Measurements from ENCODE around the gene MPPED1. TPM values are rescaled to one million over a fixed set of nuclear protein-coding genes. Genes with fewer than 3 reads are reported as not detected.

MPPED1 gene
- total RNA-seq, 1 experiment from 2014 or later: not detected

DNA sequence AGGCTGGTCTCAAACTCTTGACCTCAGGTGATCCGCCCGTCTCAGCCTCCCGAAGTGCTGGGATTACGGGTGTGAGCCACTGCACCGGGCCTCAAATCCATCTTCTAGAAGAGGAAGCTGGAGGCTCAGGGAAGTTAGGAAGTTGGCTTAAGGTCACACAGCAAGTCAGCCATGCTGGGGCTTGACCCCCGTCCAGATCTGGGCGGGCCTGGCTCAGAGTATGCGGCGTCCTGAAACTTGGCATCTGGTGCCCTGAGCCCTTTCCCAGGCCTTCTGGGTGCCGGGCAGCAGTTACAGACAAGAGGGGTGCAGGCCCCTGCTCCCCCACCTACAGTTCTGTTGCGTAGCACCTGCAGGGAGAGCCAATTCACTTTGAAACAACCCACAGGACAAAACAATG, 11.2 kb downstream of the MPPED1 start:
- ChIA-PET CTCF (no interaction called here), POLR2A (ENCODE audit: low non-redundant PET) (no interaction called here)
- Histone ChIP-seq H3K36me3 (ENCODE audit: insufficient read depth, low read length, poor library complexity, severe bottlenecking) (no peaks in the 10 kb centered on the region), H3K27ac (ENCODE audit: low read depth, low read length, poor library complexity, severe bottlenecking) (no peak overlapping the region), H3K4me1 (ENCODE audit: insufficient read depth, low read length, poor library complexity, severe bottlenecking) (no peaks in the 10 kb centered on the region), H3K27me3 (replicated peaks; ENCODE audit: insufficient read depth, low read depth, low read length, poor library complexity) (peaks cover 7% of the 10 kb centered on the region), H3K9me3 (ENCODE audit: low read depth, low read length, poor library complexity, severe bottlenecking) (no peaks in the 10 kb centered on the region), H3K4me3 (ENCODE audit: low read depth, low read length, poor library complexity, severe bottlenecking) (no peak overlapping the region)
- no peak for DNase-seq (ENCODE audit: low spot score)
- intact Hi-C loops (cut with micrococcal nuclease; ENCODE audit: unreplicated experiment): no loop called here
- TF ChIP-seq, protein P1, sequence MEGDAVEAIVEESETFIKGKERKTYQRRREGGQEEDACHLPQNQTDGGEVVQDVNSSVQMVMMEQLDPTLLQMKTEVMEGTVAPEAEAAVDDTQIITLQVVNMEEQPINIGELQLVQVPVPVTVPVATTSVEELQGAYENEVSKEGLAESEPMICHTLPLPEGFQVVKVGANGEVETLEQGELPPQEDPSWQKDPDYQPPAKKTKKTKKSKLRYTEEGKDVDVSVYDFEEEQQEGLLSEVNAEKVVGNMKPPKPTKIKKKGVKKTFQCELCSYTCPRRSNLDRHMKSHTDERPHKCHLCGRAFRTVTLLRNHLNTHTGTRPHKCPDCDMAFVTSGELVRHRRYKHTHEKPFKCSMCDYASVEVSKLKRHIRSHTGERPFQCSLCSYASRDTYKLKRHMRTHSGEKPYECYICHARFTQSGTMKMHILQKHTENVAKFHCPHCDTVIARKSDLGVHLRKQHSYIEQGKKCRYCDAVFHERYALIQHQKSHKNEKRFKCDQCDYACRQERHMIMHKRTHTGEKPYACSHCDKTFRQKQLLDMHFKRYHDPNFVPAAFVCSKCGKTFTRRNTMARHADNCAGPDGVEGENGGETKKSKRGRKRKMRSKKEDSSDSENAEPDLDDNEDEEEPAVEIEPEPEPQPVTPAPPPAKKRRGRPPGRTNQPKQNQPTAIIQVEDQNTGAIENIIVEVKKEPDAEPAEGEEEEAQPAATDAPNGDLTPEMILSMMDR (conservative IDR thresholded peaks at IDR 0.05; ENCODE audit: low read depth, low read length): no peak
- no peak for TF ChIP-seq EZH2 (IDR thresholded peaks at IDR 0.05; ENCODE audit: borderline replicate concordance, low read depth, low read length, poor library complexity, severe bottlenecking)
- no TSS peak for BruUV-seq (replicated peaks)

DNA sequence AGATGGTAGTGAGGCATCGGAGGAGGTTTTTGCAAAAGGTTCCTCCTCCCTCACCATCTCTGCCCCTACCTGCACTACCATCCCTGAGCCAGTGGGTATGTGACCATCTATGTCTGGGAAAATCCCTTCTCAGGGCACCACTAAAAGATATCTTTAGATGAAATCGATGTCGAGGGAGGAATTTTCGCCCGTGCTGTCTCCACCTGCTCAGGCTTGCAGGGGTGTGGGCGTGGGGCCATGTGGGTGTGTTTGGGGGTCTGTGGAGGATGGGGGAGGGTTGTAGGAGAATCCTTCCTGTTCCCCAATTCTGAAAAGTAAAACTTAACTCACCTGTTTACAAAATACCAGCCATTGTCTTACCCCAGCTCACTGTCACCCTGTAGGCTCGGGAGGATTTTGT, 12.4 kb downstream of the MPPED1 start:
- no peak for DNase-seq (ENCODE audit: low spot score)
- no peak overlapping the region for H3K4me3 ChIP-seq (ENCODE audit: low read depth, low read length, poor library complexity, severe bottlenecking)
- BruUV-seq (replicated peaks): no TSS peak
- ChIA-PET CTCF (no interaction called here), POLR2A (ENCODE audit: low non-redundant PET) (no interaction called here)
- H3K9me3 ChIP-seq (ENCODE audit: low read depth, low read length, poor library complexity, severe bottlenecking): no peaks in the 10 kb centered on the region
- no peak overlapping the region for H3K27ac ChIP-seq (ENCODE audit: low read depth, low read length, poor library complexity, severe bottlenecking)
- no peaks in the 10 kb centered on the region for H3K36me3 ChIP-seq (ENCODE audit: insufficient read depth, low read length, poor library complexity, severe bottlenecking)
- no peak for TF ChIP-seq EZH2 (IDR thresholded peaks at IDR 0.05; ENCODE audit: borderline replicate concordance, low read depth, low read length, poor library complexity, severe bottlenecking)
- TF ChIP-seq, protein P1 (conservative IDR thresholded peaks at IDR 0.05; ENCODE audit: low read depth, low read length): no peak
- intact Hi-C loops (cut with micrococcal nuclease; ENCODE audit: unreplicated experiment): no loop called here
- no peaks in the 10 kb centered on the region for H3K4me1 ChIP-seq (ENCODE audit: insufficient read depth, low read length, poor library complexity, severe bottlenecking)
- peaks cover 7% of the 10 kb centered on the region for H3K27me3 ChIP-seq (replicated peaks; ENCODE audit: insufficient read depth, low read depth, low read length, poor library complexity)

DNA sequence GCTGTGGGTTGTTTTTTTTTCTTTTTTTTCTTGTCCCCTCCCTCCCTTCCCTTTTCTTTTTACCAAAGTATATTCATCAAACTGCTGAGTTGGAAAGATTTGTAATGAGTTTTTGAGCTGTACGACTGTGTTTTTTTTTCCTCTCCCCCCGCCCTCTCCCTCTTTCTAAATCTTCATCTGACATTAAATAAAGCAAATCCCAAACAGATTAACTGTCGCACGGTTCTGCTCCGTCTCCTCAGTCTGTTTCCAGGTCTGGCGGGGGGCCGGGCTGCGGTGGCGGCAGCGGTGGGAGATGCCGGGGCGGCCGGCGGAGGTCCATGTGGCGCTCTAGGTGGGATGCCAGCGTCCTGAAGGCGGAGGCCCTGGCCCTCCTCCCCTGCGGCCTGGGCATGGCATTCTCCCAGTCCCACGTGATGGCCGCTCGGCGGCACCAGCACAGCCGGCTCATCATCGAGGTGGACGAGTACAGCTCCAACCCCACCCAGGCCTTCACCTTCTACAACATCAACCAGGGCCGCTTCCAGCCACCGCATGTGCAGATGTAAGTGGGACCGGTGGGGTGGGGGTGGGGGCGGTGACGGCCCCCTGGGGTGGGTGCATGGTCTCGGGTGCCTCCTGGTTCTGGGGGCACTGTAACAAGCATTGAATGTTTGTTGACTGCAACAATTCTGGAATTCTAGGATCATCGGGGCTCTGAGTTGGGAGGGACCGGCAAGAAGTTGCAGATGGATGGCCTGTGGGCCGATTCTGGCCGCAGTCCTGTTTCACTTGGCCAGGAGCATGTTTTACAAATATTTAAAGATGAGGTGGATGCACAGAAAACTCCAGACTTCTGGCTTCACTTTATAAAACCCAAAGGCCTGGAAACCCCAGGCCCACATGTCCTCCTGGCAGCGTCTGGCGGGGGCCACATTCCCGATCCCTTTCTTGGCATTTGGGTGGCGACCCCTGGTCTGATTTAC, 13.1 kb downstream of the MPPED1 start:
- intact Hi-C loops (cut with micrococcal nuclease; ENCODE audit: unreplicated experiment): no loop called here
- no peaks in the 10 kb centered on the region for H3K4me1 ChIP-seq (ENCODE audit: insufficient read depth, low read length, poor library complexity, severe bottlenecking)
- POLR2A ChIA-PET (ENCODE audit: low non-redundant PET): no interaction called here
- H3K4me3 ChIP-seq (ENCODE audit: low read depth, low read length, poor library complexity, severe bottlenecking): no peak overlapping the region
- peak; percentile 41 for TF ChIP-seq EZH2 (IDR thresholded peaks at IDR 0.05; ENCODE audit: borderline replicate concordance, low read depth, low read length, poor library complexity, severe bottlenecking)
- TF ChIP-seq, protein P1 (conservative IDR thresholded peaks at IDR 0.05; ENCODE audit: low read depth, low read length): no peak
- H3K9me3 ChIP-seq (ENCODE audit: low read depth, low read length, poor library complexity, severe bottlenecking): no peaks in the 10 kb centered on the region
- H3K27ac ChIP-seq (ENCODE audit: low read depth, low read length, poor library complexity, severe bottlenecking): no peak overlapping the region
- no peak for DNase-seq (ENCODE audit: low spot score)
- no TSS peak for BruUV-seq (replicated peaks)
- H3K36me3 ChIP-seq (ENCODE audit: insufficient read depth, low read length, poor library complexity, severe bottlenecking): no peaks in the 10 kb centered on the region
- CTCF ChIA-PET: no interaction called here
- peaks cover 7% of the 10 kb centered on the region for H3K27me3 ChIP-seq (replicated peaks; ENCODE audit: insufficient read depth, low read depth, low read length, poor library complexity)

Measured in A673 (cell line).